C4-2B (cell line): ENCODE data around the gene SH3PXD2B.

Source experiments
- ZFX ChIP-seq: fragments of 450-650 bp; IDR thresholded peaks from 2 replicates; pipeline ENCODE4 v1.6.1; 2017
- TF ChIP-seq, protein P1 (sequence below): fragments of 450-650 bp; conservative IDR thresholded peaks from 2 replicates; pipeline ENCODE4 v1.5.1; 2017; ENCODE audit warnings: mild to moderate bottlenecking

DNA sequence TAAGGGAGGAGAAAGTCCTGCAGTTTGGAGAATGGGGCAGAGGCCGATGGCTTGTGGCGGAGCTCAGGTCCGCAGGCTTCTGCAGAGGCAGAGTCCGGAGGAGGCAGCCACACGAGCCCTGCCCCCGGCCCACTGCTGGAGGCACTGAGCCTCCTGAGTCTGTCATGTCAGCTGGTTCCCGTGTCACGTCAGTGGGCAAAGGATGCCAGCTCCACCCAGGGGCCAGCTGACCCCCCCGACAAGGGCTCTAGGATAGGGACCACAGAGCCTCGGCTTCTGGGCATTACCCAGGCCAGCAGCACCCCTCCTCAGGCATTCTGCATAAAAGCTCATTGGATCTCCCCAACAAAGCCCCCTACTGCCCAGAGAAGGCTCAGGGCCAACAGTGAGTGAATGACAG lies 8.5 kb downstream of the SH3PXD2B start:
- TF ChIP-seq, protein P1, sequence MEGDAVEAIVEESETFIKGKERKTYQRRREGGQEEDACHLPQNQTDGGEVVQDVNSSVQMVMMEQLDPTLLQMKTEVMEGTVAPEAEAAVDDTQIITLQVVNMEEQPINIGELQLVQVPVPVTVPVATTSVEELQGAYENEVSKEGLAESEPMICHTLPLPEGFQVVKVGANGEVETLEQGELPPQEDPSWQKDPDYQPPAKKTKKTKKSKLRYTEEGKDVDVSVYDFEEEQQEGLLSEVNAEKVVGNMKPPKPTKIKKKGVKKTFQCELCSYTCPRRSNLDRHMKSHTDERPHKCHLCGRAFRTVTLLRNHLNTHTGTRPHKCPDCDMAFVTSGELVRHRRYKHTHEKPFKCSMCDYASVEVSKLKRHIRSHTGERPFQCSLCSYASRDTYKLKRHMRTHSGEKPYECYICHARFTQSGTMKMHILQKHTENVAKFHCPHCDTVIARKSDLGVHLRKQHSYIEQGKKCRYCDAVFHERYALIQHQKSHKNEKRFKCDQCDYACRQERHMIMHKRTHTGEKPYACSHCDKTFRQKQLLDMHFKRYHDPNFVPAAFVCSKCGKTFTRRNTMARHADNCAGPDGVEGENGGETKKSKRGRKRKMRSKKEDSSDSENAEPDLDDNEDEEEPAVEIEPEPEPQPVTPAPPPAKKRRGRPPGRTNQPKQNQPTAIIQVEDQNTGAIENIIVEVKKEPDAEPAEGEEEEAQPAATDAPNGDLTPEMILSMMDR = no peak
- TF ChIP-seq ZFX = no peak
